ENCODE measurements around the gene CFAP58. TPM values are rescaled to one million over a fixed set of nuclear protein-coding genes. Genes with fewer than 3 reads are reported as not detected.

CFAP58 gene
- total and polyA plus RNA-seq, 5 donors from 2014 or later = 0.51 TPM; not detected in 4

DNA sequence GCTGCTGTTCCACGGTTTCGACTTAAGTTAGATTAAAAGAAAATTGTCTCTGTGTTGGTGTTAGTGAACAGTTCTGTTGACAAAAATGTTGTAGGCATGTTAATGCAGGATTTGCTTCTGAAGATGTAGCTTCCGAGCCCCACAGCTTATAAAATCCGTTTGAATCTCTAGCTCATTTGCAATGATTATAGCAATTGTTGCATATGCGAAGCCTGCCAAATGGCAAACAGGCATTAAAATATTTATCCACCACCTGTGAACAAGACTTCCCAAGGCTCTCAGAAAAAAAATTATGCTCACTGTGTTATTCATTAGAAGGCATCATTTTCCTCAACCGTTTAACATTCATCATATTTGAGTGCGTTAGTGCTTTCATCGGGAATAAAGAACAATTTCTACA lies 14.3 kb downstream of the CFAP58 start:
- no peak overlapping the region for H3K4me3 ChIP-seq (ENCODE audit: low read depth, low read length)
- H3K36me3 Mint-ChIP-seq = no peaks in the 10 kb centered on the region
- H3K4me1 Mint-ChIP-seq = no peaks in the 10 kb centered on the region
- no peaks in the 10 kb centered on the region for H3K36me3 ChIP-seq (ENCODE audit: control insufficient read depth, insufficient read depth, low read length)
- peaks cover 41% of the 10 kb centered on the region for H3K27me3 ChIP-seq (ENCODE audit: control insufficient read depth, insufficient read depth, low read length)
- no peak overlapping the region for H3K27ac Mint-ChIP-seq
- peaks cover 56% of the 10 kb centered on the region for H3K27me3 Mint-ChIP-seq
- no peak overlapping the region for H3K4me3 Mint-ChIP-seq
- no peak for ATAC-seq (ENCODE audit: low read depth in 2 of 2)
- no peak for DNase-seq
- H3K9me3 Mint-ChIP-seq = no peaks in the 10 kb centered on the region
- no peak overlapping the region for H3K27ac ChIP-seq (ENCODE audit: insufficient read depth, low read length, poor library complexity, severe bottlenecking)
- no peaks in the 10 kb centered on the region for H3K4me1 ChIP-seq (ENCODE audit: control insufficient read depth, insufficient read depth, low read length, poor library complexity, severe bottlenecking)
- peaks cover 0 to 3% of the 10 kb centered on the region in 2 experiments for H3K9me3 ChIP-seq (ENCODE audit: control insufficient read depth in 2 of 2, low read length in 2 of 2)

DNA sequence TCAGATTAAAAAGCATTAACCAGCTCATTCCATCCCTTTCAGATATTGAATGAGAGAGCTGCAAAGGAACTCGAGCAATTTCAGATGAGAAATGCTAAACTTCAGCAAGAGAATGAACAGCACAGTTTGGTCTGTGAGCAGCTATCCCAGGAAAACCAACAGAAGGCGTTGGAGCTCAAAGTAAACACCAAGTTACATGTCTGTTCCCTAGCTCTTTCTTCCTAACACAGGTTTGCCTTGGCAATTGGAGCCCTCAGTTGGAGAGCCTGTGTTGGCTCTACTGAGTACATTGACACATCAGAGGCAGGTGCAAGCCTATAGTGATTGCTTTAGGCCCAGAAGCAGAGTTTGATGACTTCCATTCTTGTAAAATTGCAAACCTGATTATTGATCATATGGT lies 14.7 kb downstream of the CFAP58 start:
- Histone ChIP-seq H3K4me3 (ENCODE audit: low read depth, low read length) (no peak overlapping the region), H3K27ac (ENCODE audit: insufficient read depth, low read length, poor library complexity, severe bottlenecking) (no peak overlapping the region), H3K36me3 (ENCODE audit: control insufficient read depth, insufficient read depth, low read length) (no peaks in the 10 kb centered on the region), H3K27me3 (ENCODE audit: control insufficient read depth, insufficient read depth, low read length) (peaks cover 40% of the 10 kb centered on the region), H3K4me1 (ENCODE audit: control insufficient read depth, insufficient read depth, low read length, poor library complexity, severe bottlenecking) (no peaks in the 10 kb centered on the region), H3K9me3 (ENCODE audit: control insufficient read depth in 2 of 2, low read length in 2 of 2) (peaks cover 0 to 3% of the 10 kb centered on the region in 2 experiments)
- no peak overlapping the region for H3K4me3 Mint-ChIP-seq
- no peaks in the 10 kb centered on the region for H3K36me3 Mint-ChIP-seq
- H3K27ac Mint-ChIP-seq = no peak overlapping the region
- peaks cover 61% of the 10 kb centered on the region for H3K27me3 Mint-ChIP-seq
- H3K4me1 Mint-ChIP-seq = no peaks in the 10 kb centered on the region
- H3K9me3 Mint-ChIP-seq = no peaks in the 10 kb centered on the region
- no peak for DNase-seq
- no peak for ATAC-seq (ENCODE audit: low read depth in 2 of 2)

GRCh38 chr10:104371753-104372152 lies 18.1 kb downstream of the CFAP58 start:
- Histone ChIP-seq H3K36me3 (ENCODE audit: control insufficient read depth, insufficient read depth, low read length) (no peaks in the 10 kb centered on the region), H3K9me3 (ENCODE audit: control insufficient read depth in 2 of 2, low read length in 2 of 2) (peaks cover 0 to 3% of the 10 kb centered on the region in 2 experiments), H3K4me3 (ENCODE audit: low read depth, low read length) (no peak overlapping the region), H3K27ac (ENCODE audit: insufficient read depth, low read length, poor library complexity, severe bottlenecking) (no peak overlapping the region), H3K27me3 (ENCODE audit: control insufficient read depth, insufficient read depth, low read length) (peaks cover 24% of the 10 kb centered on the region), H3K4me1 (ENCODE audit: control insufficient read depth, insufficient read depth, low read length, poor library complexity, severe bottlenecking) (no peaks in the 10 kb centered on the region)
- Mint-ChIP-seq H3K4me3 (no peak overlapping the region), H3K4me1 (no peaks in the 10 kb centered on the region), H3K9me3 (peaks cover 0 to 3% (median 0%) of the 10 kb centered on the region in 7 donors), H3K27ac (no peak overlapping the region), H3K36me3 (no peaks in the 10 kb centered on the region), H3K27me3 (peaks cover 59% of the 10 kb centered on the region)
- ATAC-seq (ENCODE audit: low read depth in 2 of 2) (no peak), DNase-seq (no peak)

DNA sequence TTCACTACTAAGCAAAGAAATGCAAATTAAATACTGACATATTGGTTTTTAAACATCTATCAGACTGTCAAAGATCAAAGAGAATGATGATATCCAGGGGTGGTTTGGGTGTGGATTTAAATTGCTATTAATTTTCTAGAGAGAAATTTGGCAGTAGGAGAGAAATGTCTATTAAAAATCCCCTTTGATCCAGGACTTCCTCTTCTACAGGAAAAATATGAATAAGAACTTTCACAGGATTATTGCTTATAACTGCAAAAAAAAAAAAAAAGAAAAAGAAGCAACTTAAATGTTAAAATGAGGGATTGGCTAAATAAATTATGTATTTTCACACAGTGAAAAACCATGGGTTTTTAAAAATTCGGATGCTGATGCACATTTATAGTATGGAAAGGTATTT lies 21.0 kb downstream of the CFAP58 start:
- ATAC-seq (ENCODE audit: low read depth in 2 of 2) (no peak), DNase-seq (no peak)
- Histone ChIP-seq H3K27me3 (ENCODE audit: control insufficient read depth, insufficient read depth, low read length) (peaks cover 13% of the 10 kb centered on the region), H3K9me3 (ENCODE audit: control insufficient read depth in 2 of 2, low read length in 2 of 2) (peaks cover 0 to 3% of the 10 kb centered on the region in 2 experiments), H3K36me3 (ENCODE audit: control insufficient read depth, insufficient read depth, low read length) (no peaks in the 10 kb centered on the region), H3K4me1 (ENCODE audit: control insufficient read depth, insufficient read depth, low read length, poor library complexity, severe bottlenecking) (no peaks in the 10 kb centered on the region), H3K27ac (ENCODE audit: insufficient read depth, low read length, poor library complexity, severe bottlenecking) (no peak overlapping the region), H3K4me3 (ENCODE audit: low read depth, low read length) (no peak overlapping the region)
- Mint-ChIP-seq H3K9me3 (peaks cover 0 to 3% (median 0%) of the 10 kb centered on the region in 7 donors), H3K27me3 (peaks cover 58% of the 10 kb centered on the region), H3K4me3 (no peak overlapping the region), H3K4me1 (no peaks in the 10 kb centered on the region), H3K36me3 (no peaks in the 10 kb centered on the region), H3K27ac (no peak overlapping the region)

DNA sequence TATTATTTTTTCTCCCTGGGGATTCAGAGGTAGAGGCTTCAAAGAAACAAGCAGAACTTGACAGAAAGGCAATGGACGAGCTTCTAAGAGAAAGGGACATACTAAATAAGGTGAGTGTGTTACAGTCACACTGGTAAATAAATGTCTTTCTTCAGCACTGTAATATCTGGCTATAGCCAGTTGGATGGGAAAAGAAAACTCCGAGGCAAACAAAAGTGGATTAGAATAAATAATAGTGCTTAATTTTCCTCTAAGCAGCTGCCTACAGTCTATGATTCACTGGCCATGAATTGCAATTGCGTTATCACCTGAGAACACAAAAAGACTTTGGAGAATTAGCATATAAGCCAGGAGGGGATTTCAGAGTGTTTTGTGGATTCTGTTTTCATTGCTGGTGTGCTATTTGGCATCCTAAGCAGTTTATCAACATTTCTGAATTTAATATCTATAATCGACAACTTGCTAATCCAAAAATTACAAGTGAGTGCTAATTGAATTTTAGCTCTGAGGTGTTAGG lies 23.2 kb downstream of the CFAP58 start:
- H3K9me3 Mint-ChIP-seq = peaks cover 0 to 5% (median 0%) of the 10 kb centered on the region in 7 donors
- H3K36me3 Mint-ChIP-seq = no peaks in the 10 kb centered on the region
- no peak for ATAC-seq (ENCODE audit: low read depth in 2 of 2)
- H3K27ac ChIP-seq (ENCODE audit: insufficient read depth, low read length, poor library complexity, severe bottlenecking) = no peak overlapping the region
- no peak overlapping the region for H3K27ac Mint-ChIP-seq
- H3K36me3 ChIP-seq (ENCODE audit: control insufficient read depth, insufficient read depth, low read length) = no peaks in the 10 kb centered on the region
- H3K27me3 Mint-ChIP-seq = peaks cover 52% of the 10 kb centered on the region
- H3K9me3 ChIP-seq (ENCODE audit: control insufficient read depth in 2 of 2, low read length in 2 of 2) = no peaks in the 10 kb centered on the region
- H3K4me3 Mint-ChIP-seq = no peak overlapping the region
- peaks cover 12% of the 10 kb centered on the region for H3K27me3 ChIP-seq (ENCODE audit: control insufficient read depth, insufficient read depth, low read length)
- no peak for DNase-seq
- H3K4me3 ChIP-seq (ENCODE audit: low read depth, low read length) = no peak overlapping the region
- no peaks in the 10 kb centered on the region for H3K4me1 Mint-ChIP-seq
- no peaks in the 10 kb centered on the region for H3K4me1 ChIP-seq (ENCODE audit: control insufficient read depth, insufficient read depth, low read length, poor library complexity, severe bottlenecking)

DNA sequence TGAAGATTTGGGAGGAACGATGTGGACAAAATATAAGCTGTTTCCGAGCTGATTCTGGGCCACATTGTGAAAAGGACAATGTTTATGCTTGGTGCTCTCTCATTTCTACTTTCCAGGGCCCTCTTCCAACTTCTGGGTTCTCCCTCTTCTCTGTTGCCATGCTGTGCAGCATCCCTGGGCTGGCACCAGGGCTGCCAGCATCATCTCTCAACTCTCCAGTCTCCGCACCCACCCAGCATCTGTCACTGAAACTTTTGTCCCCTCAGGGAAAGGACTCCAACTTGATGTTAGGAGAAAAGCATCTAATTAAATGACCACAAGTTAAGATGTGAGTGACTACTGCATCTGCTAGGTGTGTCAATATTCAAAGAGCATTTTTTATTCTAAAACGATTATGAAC lies 26.7 kb downstream of the CFAP58 start:
- H3K4me1 ChIP-seq (ENCODE audit: control insufficient read depth, insufficient read depth, low read length, poor library complexity, severe bottlenecking) = no peaks in the 10 kb centered on the region
- peaks cover 14% of the 10 kb centered on the region for H3K27me3 ChIP-seq (ENCODE audit: control insufficient read depth, insufficient read depth, low read length)
- Mint-ChIP-seq H3K4me1 (no peaks in the 10 kb centered on the region), H3K27me3 (peaks cover 45% of the 10 kb centered on the region), H3K27ac (no peak overlapping the region), H3K4me3 (no peak overlapping the region), H3K9me3 (peaks cover 0 to 5% (median 0%) of the 10 kb centered on the region in 7 donors), H3K36me3 (no peaks in the 10 kb centered on the region)
- DNase-seq (no peak), ATAC-seq (ENCODE audit: low read depth in 2 of 2) (no peak)
- no peak overlapping the region for H3K27ac ChIP-seq (ENCODE audit: insufficient read depth, low read length, poor library complexity, severe bottlenecking)
- H3K9me3 ChIP-seq (ENCODE audit: control insufficient read depth in 2 of 2, low read length in 2 of 2) = no peaks in the 10 kb centered on the region
- no peak overlapping the region for H3K4me3 ChIP-seq (ENCODE audit: low read depth, low read length)
- no peaks in the 10 kb centered on the region for H3K36me3 ChIP-seq (ENCODE audit: control insufficient read depth, insufficient read depth, low read length)

- Histone ChIP-seq H3K4me1 (ENCODE audit: control insufficient read depth, insufficient read depth, low read length, poor library complexity, severe bottlenecking) (no peaks in the 10 kb centered on the region), H3K36me3 (ENCODE audit: control insufficient read depth, insufficient read depth, low read length) (no peaks in the 10 kb centered on the region), H3K9me3 (ENCODE audit: control insufficient read depth in 2 of 2, low read length in 2 of 2) (no peaks in the 10 kb centered on the region), H3K27me3 (ENCODE audit: control insufficient read depth, insufficient read depth, low read length) (peaks cover 26% of the 10 kb centered on the region), H3K4me3 (ENCODE audit: low read depth, low read length) (no peak overlapping the region), H3K27ac (ENCODE audit: insufficient read depth, low read length, poor library complexity, severe bottlenecking) (no peak overlapping the region)
- peaks cover 0 to 10% (median 5%) of the 10 kb centered on the region in 4 donors for H3K4me1 Mint-ChIP-seq
- peaks cover 44% of the 10 kb centered on the region for H3K27me3 Mint-ChIP-seq
- no peak overlapping the region for H3K4me3 Mint-ChIP-seq
- DNase-seq (peak in 1 of 3 donors; percentile 9), ATAC-seq (ENCODE audit: low read depth in 2 of 2) (no peak)
- H3K27ac Mint-ChIP-seq = no peak overlapping the region
- H3K9me3 Mint-ChIP-seq = peaks cover 0 to 1% (median 0%) of the 10 kb centered on the region in 7 donors
- no peaks in the 10 kb centered on the region for H3K36me3 Mint-ChIP-seq
These were observed 33.7 kb downstream of the CFAP58 start for GRCh38 chr10:104387130-104387888.

DNA sequence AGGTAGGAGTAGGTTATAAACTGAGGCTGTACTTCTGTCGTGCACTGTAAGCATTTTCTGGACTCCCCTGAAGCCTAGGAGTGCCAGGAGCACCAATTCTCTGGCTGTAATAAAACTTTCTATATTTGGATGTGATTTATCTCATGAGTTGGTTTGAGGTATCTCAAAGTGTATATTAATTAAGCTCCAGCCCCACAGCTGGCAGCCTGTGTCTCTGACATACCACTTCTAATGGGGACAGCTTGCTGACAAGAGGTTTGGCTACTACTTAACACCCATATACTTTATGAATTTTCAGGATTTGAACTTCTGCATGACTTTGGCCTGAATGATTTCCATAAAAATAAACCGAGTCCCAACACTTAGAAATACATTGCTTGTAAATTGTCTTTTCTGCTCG lies 35.2 kb downstream of the CFAP58 start:
- H3K4me1 Mint-ChIP-seq = peaks cover 0 to 10% (median 5%) of the 10 kb centered on the region in 4 donors

More for the DNA sequence above, 35.2 kb downstream of the CFAP58 start:
- Histone ChIP-seq H3K27ac (ENCODE audit: insufficient read depth, low read length, poor library complexity, severe bottlenecking) (no peak overlapping the region), H3K36me3 (ENCODE audit: control insufficient read depth, insufficient read depth, low read length) (no peaks in the 10 kb centered on the region), H3K4me3 (ENCODE audit: low read depth, low read length) (no peak overlapping the region), H3K27me3 (ENCODE audit: control insufficient read depth, insufficient read depth, low read length) (peaks cover 32% of the 10 kb centered on the region), H3K9me3 (ENCODE audit: control insufficient read depth in 2 of 2, low read length in 2 of 2) (no peaks in the 10 kb centered on the region), H3K4me1 (ENCODE audit: control insufficient read depth, insufficient read depth, low read length, poor library complexity, severe bottlenecking) (no peaks in the 10 kb centered on the region)
- no peak for DNase-seq
- Mint-ChIP-seq H3K4me3 (no peak overlapping the region), H3K27ac (no peak overlapping the region), H3K9me3 (peaks cover 0 to 1% (median 0%) of the 10 kb centered on the region in 7 donors), H3K36me3 (no peaks in the 10 kb centered on the region), H3K27me3 (peaks cover 40% of the 10 kb centered on the region)
- ATAC-seq (ENCODE audit: low read depth in 2 of 2) = no peak

Data from CD4-positive, CD25-positive, alpha-beta regulatory T cell (primary cell).